Sigmoid colon (tissue), 7 donors: ENCODE results near the gene CRLF2. TPM values are rescaled to one million over a fixed set of nuclear protein-coding genes. Genes with fewer than 3 reads are reported as not detected.
A peak's percentile ranks its signal among the peaks of the same experiment; 100 is the strongest.
"Not testable (repeated sequence)": the region's sequence is repeated elsewhere in the genome, so short reads cannot be mapped to it uniquely, and the experiment has no call there.

Experiments
- DNase-seq: peaks from one replicate; pipeline ENCODE4 v3.0.0-alpha.2; 2019
- H3K27ac ChIP-seq, 4 donors: fragments of 200-600 bp; sonication (generic); one replicate each; pipeline ENCODE4 v1.5.1; 2016 to 2019; ENCODE audit warnings: mild to moderate bottlenecking in 1 of 4
- H3K27me3 ChIP-seq, 3 donors: fragments of 200-600 bp; sonication (generic); one replicate each; pipeline ENCODE4 v1.5.1; 2019; ENCODE audit warnings: mild to moderate bottlenecking in 1 of 3
- H3K36me3 ChIP-seq, 4 donors: fragments of 200-600 bp; sonication (generic); one replicate each; pipeline ENCODE4 v1.5.1; 2016 to 2019
- H3K4me1 ChIP-seq, 4 donors: fragments of 200-600 bp; sonication (generic); one replicate each; pipeline ENCODE4 v1.5.1; 2017 to 2019
- H3K4me3 ChIP-seq, 4 donors: fragments of 200-600 bp; sonication (generic); one replicate each; pipeline ENCODE4 v1.5.1; 2017 to 2019; ENCODE audit warnings: mild to moderate bottlenecking in 2 of 4, moderate library complexity in 1 of 4
- H3K9me3 ChIP-seq, 4 donors: fragments of 200-600 bp in 3 of 4; sonication (generic) in 3 of 4; one replicate each; pipeline versions ENCODE4 v1.5.1 to v1.6.1; 2013 to 2019
- CTCF ChIP-seq, 4 experiments: fragments of 450-650 bp in 3 of 4; fragments of 200-600 bp in 1 of 4; IDR thresholded peaks; one replicate each; pipeline ENCODE4 v1.5.1; 2016 to 2019; ENCODE audit warnings: antibody characterized with exemption in 4 of 4, mild to moderate bottlenecking in 3 of 4, moderate library complexity in 2 of 4
- EP300 ChIP-seq, 4 donors: sonication (generic); formaldehyde crosslinking; IDR thresholded peaks; one replicate each; pipeline ENCODE4 v1.6.1; 2017; ENCODE audit warnings: antibody characterized with exemption in 4 of 4
- POLR2A ChIP-seq, 2 donors: fragments of 450-650 bp; IDR thresholded peaks; one replicate each; pipeline ENCODE4 v1.6.1; 2016; ENCODE audit warnings: antibody characterized with exemption in 2 of 2, mild to moderate bottlenecking in 2 of 2, moderate library complexity in 2 of 2
- POLR2AphosphoS5 ChIP-seq, 4 donors: sonication (generic); formaldehyde crosslinking; IDR thresholded peaks; one replicate each; pipeline ENCODE4 v1.6.1; 2017; ENCODE audit warnings: antibody characterized with exemption in 4 of 4
- WGBS, 2 donors: extraction: QIAGEN DNeasy Blood & Tissue Kit; methylation state at CpG; one replicate each; pipeline ENCODE4 v1.1.7; 2013; 5-methylcytosine and 5-hydroxymethylcytosine counted together
- intact Hi-C: fragments of 100-400 bp; cut with DNase I; formaldehyde crosslinking; loops from one replicate; pipeline ENCODE4 v1.15.1; 2023
- polyA plus RNA-seq, 3 donors: library from polyadenylated mRNA; stranded (reverse); fragments of 200-250 nt; gene quantifications; one replicate each; pipeline ENCODE4 v1.2.3, GENCODE V29; 2013
- total RNA-seq, 4 donors: library from RNA; depleted of rRNA; stranded (reverse); fragments of >200 nt; gene quantifications; one replicate each; pipeline ENCODE4 v1.1.0, GENCODE V29; 2016
- donor health status: healthy with polysubstance abuse.
- donor health status: Bipolar disorder and iron deficiency.
- donor health status: healthy.

Gene CRLF2
- total and polyA plus RNA-seq, 7 donors, result 0.41 to 1.1 (median 0.74) TPM; not detected in 3

- Histone ChIP-seq H3K27me3 (peaks cover 0 to 6% (median 0%) of the 10 kb centered on the region in 3 donors), H3K4me3 (no peak overlapping the region), H3K27ac (no peak overlapping the region), H3K36me3 (no peaks in the 10 kb centered on the region), H3K4me1 (peaks cover 0 to 6% (median 5%) of the 10 kb centered on the region in 4 donors), H3K9me3 (no peaks in the 10 kb centered on the region)
- intact Hi-C loops, result no loop called here
- DNase-seq, result no peak
- TF ChIP-seq POLR2A (IDR thresholded peaks at IDR 0.05) (no peak), EP300 (IDR thresholded peaks at IDR 0.05) (no peak), POLR2AphosphoS5 (IDR thresholded peaks at IDR 0.05) (peak in 1 of 4 donors; percentile 16), CTCF (IDR thresholded peaks at IDR 0.05) (no peak)
- WGBS, 2 donors, result 51 to 53% methylated on average over 20 of the region's 20 CpGs
These were observed 33.8 kb downstream of the CRLF2 start for GRCh38 chrX:1178580-1179057.

- 89 to 91% methylated on average over 33 of the region's 33 CpGs for WGBS, 2 donors
- H3K27me3 ChIP-seq, H3K4me3 ChIP-seq, H3K27ac ChIP-seq, H3K4me1 ChIP-seq, H3K36me3 ChIP-seq, H3K9me3 ChIP-seq, intact Hi-C loops: not testable (repeated sequence)
- peak; percentile 43 for DNase-seq
These were observed 35.7 kb downstream of the CRLF2 start for GRCh38 chrX:1176531-1177320.

GRCh38 chrX:1174609-1175545 is 37.6 kb downstream of the CRLF2 start:
- H3K27ac ChIP-seq, H3K4me1 ChIP-seq, H3K4me3 ChIP-seq, intact Hi-C loops, H3K36me3 ChIP-seq, DNase-seq, H3K27me3 ChIP-seq, H3K9me3 ChIP-seq: not testable (repeated sequence)
- WGBS, 2 donors, result 89 to 91% methylated on average over 12 to 15 of the region's 17 CpGs

- peak; percentile 32 for DNase-seq
- H3K4me1 ChIP-seq, intact Hi-C loops, H3K27me3 ChIP-seq, H3K4me3 ChIP-seq, H3K36me3 ChIP-seq, H3K9me3 ChIP-seq, H3K27ac ChIP-seq: not testable (repeated sequence)
- 68 to 72% methylated on average over 20 to 22 of the region's 22 CpGs for WGBS, 2 donors
These were observed 39.0 kb downstream of the CRLF2 start for GRCh38 chrX:1173435-1173834.

DNA sequence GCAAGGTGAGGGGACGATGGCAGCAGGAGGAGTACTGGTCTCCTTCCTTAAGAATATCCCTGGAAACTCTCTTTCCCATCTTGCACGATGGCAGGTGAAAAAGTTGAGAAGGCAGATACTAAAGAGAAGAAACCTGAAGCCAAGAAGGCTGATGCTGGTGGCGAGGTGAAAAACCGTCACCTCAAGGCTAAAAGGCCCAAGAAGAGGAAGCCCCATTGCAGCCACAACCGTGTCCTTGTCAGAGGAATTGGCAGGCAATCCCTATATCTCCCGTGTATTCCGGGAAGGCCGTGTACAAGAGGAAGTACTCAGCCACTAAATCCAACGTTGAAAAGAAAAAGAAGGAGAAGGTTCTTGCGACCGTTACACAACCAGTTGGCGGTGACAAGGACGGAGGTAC is 40.0 kb downstream of the CRLF2 start:
- WGBS, 2 donors, result 50 to 56% methylated on average over 13 of the region's 13 CpGs
- no peak for TF ChIP-seq POLR2A (IDR thresholded peaks at IDR 0.05)
- no peak for TF ChIP-seq EP300 (IDR thresholded peaks at IDR 0.05)
- no peak for TF ChIP-seq CTCF (IDR thresholded peaks at IDR 0.05)
- TF ChIP-seq POLR2AphosphoS5 (IDR thresholded peaks at IDR 0.05), result no peak
- Histone ChIP-seq H3K4me1 (no peaks in the 10 kb centered on the region), H3K9me3 (no peaks in the 10 kb centered on the region), H3K36me3 (no peaks in the 10 kb centered on the region), H3K4me3 (no peak overlapping the region), H3K27ac (no peak overlapping the region), H3K27me3 (no peaks in the 10 kb centered on the region)
- no peak for DNase-seq
- intact Hi-C loops, result no loop called here

DNA sequence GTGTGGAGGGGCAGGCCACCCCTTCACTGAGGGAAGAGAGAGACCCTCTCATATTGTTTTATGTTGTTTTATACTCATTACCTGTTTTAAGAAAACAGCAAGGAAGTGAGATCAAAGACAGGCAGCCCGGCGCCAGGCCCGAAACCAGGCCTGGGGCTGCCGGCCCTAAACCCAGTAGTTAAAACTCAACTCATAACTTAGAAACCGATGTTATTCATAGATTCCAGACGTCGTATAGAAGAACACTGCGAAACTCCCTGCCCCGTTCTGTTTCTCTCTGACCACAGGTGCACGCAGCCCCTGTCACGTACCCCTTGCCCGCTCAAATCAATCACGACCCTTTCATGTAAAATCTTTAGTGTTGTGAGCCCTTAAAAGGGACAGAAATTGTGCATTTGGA is 40.5 kb downstream of the CRLF2 start:
- H3K27me3 ChIP-seq, H3K27ac ChIP-seq, intact Hi-C loops, H3K36me3 ChIP-seq, DNase-seq, H3K4me3 ChIP-seq, H3K4me1 ChIP-seq, H3K9me3 ChIP-seq: not testable (repeated sequence)
- 85 to 88% methylated on average over 13 of the region's 13 CpGs for WGBS, 2 donors
